HepG2 (cell line): Measurements from ENCODE around the gene SLC45A3.

Experiments used
- CBX2 ChIP-seq, 2 experiments: fragments of 200-600 bp in 1 of 2; sonication (generic); formaldehyde crosslinking in 1 of 2; IDR thresholded peaks; 2 replicates each; pipeline versions ENCODE4 v1.7.0 to v1.8.1; 2018 to 2022; ENCODE audit warnings: low read depth in 2 of 2, low read length in 1 of 2, mild to moderate bottlenecking in 1 of 2, missing genetic modification reagents in 1 of 2
- CHD4 ChIP-seq: fragments of 200-600 bp; sonication (generic); IDR thresholded peaks from 2 replicates; pipeline ENCODE4 v1.7.0; 2017; ENCODE audit warnings: mild to moderate bottlenecking, low read length, borderline replicate concordance
- ETV6 ChIP-seq: sonication (generic); formaldehyde crosslinking; conservative IDR thresholded peaks from 2 replicates; pipeline ENCODE4 v1.4.0; 2020; ENCODE audit warnings: missing genetic modification reagents
- EZH2 ChIP-seq: conservative IDR thresholded peaks from 2 replicates; pipeline ENCODE4 v1.6.1; 2012; ENCODE audit warnings: mild to moderate bottlenecking, low read depth, low read length, moderate library complexity
- POLR2A ChIP-seq, 2 experiments: IDR thresholded peaks; 2 replicates each; pipeline ENCODE4 v1.6.1; 2011; ENCODE audit warnings: low read depth in 2 of 2, low read length in 2 of 2, mild to moderate bottlenecking in 1 of 2, moderate library complexity in 1 of 2; ENCODE audit not compliant: insufficient read depth in 1 of 2
- POLR2AphosphoS5 ChIP-seq: IDR thresholded peaks from 2 replicates; pipeline ENCODE4 v1.6.1; 2012; ENCODE audit warnings: low read depth, low read length
- SETDB1 ChIP-seq: sonication (generic); formaldehyde crosslinking; IDR thresholded peaks from 2 replicates; pipeline ENCODE4 v1.5.1; 2020; ENCODE audit warnings: missing genetic modification reagents, mild to moderate bottlenecking, borderline replicate concordance
- ZNF296 ChIP-seq: sonication (generic); formaldehyde crosslinking; conservative IDR thresholded peaks from 2 replicates; pipeline ENCODE4 v1.5.0; 2020; ENCODE audit warnings: mild to moderate bottlenecking, missing genetic modification reagents
- ZNF431 ChIP-seq: sonication (generic); formaldehyde crosslinking; IDR thresholded peaks from 2 replicates; pipeline ENCODE4 v1.9.0; 2022; ENCODE audit warnings: missing genetic modification reagents, low read depth, mild to moderate bottlenecking, borderline replicate concordance
- TF ChIP-seq, protein P1 (sequence below): sonication (generic); formaldehyde crosslinking; IDR thresholded peaks from 2 replicates; pipeline ENCODE4 v1.4.0; 2020; ENCODE audit warnings: missing genetic modification reagents
- TF ChIP-seq, protein P2 (sequence below): sonication (generic); formaldehyde crosslinking; IDR thresholded peaks from 2 replicates; pipeline ENCODE4 v1.4.0; 2020; ENCODE audit warnings: missing genetic modification reagents, mild to moderate bottlenecking, borderline replicate concordance
- TF ChIP-seq, protein P3 (sequence below): sonication (generic); formaldehyde crosslinking; IDR thresholded peaks from 2 replicates; pipeline ENCODE4 v1.5.0; 2020; ENCODE audit warnings: mild to moderate bottlenecking, missing genetic modification reagents, moderate library complexity

DNA sequence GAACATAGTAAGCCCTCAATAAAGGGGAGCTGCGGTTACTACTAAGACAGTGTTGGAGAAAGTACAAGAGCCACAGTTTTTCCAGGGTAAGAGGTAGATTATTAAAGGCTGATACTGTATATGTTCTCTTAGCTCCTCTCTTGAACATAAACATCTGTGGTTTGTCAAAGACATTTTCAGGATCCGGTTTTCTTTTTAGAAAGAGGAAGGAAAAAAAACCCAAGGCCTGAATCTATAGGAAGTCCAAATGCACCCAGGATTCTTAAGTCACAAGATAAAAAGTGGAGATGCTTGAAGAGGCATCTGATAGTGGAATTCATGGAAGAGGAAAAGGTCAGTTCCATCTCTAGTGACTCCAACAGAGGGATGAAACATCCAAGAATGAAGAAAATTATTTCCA, 24.6 kb upstream of the SLC45A3 start:
- TF ChIP-seq ETV6 (CRISPR knock-in tag) (no peak), EZH2 (no peak), ZNF296 (no peak), CHD4 (no peak), ZNF431 (CRISPR knock-in tag) (no peak), POLR2A (IDR thresholded peaks at IDR 0.05; ENCODE audit: insufficient read depth in 1 of 2, low read depth in 2 of 2, low read length in 2 of 2) (no peak), SETDB1 (CRISPR knock-in tag) (no peak), POLR2AphosphoS5 (no peak), CBX2 (IDR thresholded peaks at IDR 0.05; ENCODE audit: low read depth, low read length) (no peak), CBX2 (CRISPR knock-in tag; IDR thresholded peaks at IDR 0.05; ENCODE audit: low read depth) (no peak)
- TF ChIP-seq, protein P1, sequence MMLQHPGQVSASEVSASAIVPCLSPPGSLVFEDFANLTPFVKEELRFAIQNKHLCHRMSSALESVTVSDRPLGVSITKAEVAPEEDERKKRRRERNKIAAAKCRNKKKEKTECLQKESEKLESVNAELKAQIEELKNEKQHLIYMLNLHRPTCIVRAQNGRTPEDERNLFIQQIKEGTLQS (CRISPR knock-in tag): no peak
- TF ChIP-seq, protein P2, sequence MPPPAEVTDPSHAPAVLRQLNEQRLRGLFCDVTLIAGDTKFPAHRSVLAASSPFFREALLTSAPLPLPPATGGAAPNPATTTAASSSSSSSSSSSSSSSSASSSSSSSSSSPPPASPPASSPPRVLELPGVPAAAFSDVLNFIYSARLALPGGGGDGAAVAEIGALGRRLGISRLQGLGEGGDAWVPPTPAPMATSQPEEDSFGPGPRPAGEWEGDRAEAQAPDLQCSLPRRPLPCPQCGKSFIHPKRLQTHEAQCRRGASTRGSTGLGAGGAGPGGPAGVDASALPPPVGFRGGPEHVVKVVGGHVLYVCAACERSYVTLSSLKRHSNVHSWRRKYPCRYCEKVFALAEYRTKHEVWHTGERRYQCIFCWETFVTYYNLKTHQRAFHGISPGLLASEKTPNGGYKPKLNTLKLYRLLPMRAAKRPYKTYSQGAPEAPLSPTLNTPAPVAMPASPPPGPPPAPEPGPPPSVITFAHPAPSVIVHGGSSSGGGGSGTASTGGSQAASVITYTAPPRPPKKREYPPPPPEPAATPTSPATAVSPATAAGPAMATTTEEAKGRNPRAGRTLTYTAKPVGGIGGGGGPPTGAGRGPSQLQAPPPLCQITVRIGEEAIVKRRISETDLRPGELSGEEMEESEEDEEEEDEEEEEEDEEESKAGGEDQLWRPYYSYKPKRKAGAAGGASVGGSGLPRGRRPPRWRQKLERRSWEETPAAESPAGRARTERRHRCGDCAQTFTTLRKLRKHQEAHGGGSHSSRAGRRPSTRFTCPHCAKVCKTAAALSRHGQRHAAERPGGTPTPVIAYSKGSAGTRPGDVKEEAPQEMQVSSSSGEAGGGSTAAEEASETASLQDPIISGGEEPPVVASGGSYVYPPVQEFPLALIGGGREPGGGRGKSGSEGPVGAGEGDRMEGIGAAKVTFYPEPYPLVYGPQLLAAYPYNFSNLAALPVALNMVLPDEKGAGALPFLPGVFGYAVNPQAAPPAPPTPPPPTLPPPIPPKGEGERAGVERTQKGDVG (CRISPR knock-in tag): no peak
- TF ChIP-seq, protein P3, sequence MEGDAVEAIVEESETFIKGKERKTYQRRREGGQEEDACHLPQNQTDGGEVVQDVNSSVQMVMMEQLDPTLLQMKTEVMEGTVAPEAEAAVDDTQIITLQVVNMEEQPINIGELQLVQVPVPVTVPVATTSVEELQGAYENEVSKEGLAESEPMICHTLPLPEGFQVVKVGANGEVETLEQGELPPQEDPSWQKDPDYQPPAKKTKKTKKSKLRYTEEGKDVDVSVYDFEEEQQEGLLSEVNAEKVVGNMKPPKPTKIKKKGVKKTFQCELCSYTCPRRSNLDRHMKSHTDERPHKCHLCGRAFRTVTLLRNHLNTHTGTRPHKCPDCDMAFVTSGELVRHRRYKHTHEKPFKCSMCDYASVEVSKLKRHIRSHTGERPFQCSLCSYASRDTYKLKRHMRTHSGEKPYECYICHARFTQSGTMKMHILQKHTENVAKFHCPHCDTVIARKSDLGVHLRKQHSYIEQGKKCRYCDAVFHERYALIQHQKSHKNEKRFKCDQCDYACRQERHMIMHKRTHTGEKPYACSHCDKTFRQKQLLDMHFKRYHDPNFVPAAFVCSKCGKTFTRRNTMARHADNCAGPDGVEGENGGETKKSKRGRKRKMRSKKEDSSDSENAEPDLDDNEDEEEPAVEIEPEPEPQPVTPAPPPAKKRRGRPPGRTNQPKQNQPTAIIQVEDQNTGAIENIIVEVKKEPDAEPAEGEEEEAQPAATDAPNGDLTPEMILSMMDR (CRISPR knock-in tag): no peak
